Tibial nerve (tissue), 4 donors: Measurements from ENCODE around the gene CEP85L. TPM values are rescaled to one million over a fixed set of nuclear protein-coding genes. Genes with fewer than 3 reads are reported as not detected.

Experiments
- DNase-seq, 2 donors: peaks; one replicate each; pipeline ENCODE4 v3.0.0-alpha.2; 2019; ENCODE audit warnings: low spot score in 2 of 2
- H3K27ac ChIP-seq, 4 donors: fragments of 200-600 bp; sonication (generic) in 3 of 4; one replicate each; pipeline ENCODE4 v1.5.1; 2017 to 2019; ENCODE audit warnings: mild to moderate bottlenecking in 1 of 4
- H3K27me3 ChIP-seq, 2 donors: fragments of 200-600 bp; sonication (generic) in 1 of 2; one replicate each; pipeline versions ENCODE4 v1.5.1 to v1.6.0; 2017 to 2019
- H3K36me3 ChIP-seq, 3 donors: fragments of 200-600 bp; sonication (generic); one replicate each; pipeline ENCODE4 v1.5.1; 2018 to 2019
- H3K4me1 ChIP-seq, 4 donors: fragments of 200-600 bp; sonication (generic) in 3 of 4; one replicate each; pipeline ENCODE4 v1.5.1; 2017 to 2019
- H3K4me3 ChIP-seq, 4 donors: fragments of 200-600 bp; sonication (generic) in 3 of 4; one replicate each; pipeline ENCODE4 v1.5.1; 2017 to 2019; ENCODE audit warnings: mild to moderate bottlenecking in 1 of 4, moderate library complexity in 1 of 4
- H3K9me3 ChIP-seq, 4 donors: fragments of 200-600 bp; sonication (generic) in 3 of 4; one replicate each; pipeline ENCODE4 v1.5.1; 2017 to 2019
- EP300 ChIP-seq, 2 donors: sonication (generic); formaldehyde crosslinking; IDR thresholded peaks; one replicate each; pipeline ENCODE4 v1.6.1; 2017; ENCODE audit warnings: antibody characterized with exemption in 2 of 2, mild to moderate bottlenecking in 1 of 2
- POLR2A ChIP-seq, 2 donors: fragments of 450-650 bp; IDR thresholded peaks; one replicate each; pipeline ENCODE4 v1.6.1; 2017; ENCODE audit warnings: antibody characterized with exemption in 2 of 2, mild to moderate bottlenecking in 2 of 2, moderate library complexity in 2 of 2
- WGBS, 2 donors: methylation state at CpG; one replicate each; pipeline ENCODE4 v1.1.5; 2018; 5-methylcytosine and 5-hydroxymethylcytosine counted together
- total RNA-seq, 4 donors: library from RNA; depleted of rRNA; stranded (reverse); fragments of >200 nt; gene quantifications; one replicate each; pipeline ENCODE4 v1.1.0, GENCODE V29; 2016
- TF ChIP-seq, protein P1 (sequence below), 5 experiments: fragments of 200-600 bp in 3 of 5; fragments of 450-650 bp in 2 of 5; sonication (generic) in 3 of 5; IDR thresholded peaks; one replicate each; pipeline ENCODE4 v1.5.1; 2016 to 2019; ENCODE audit warnings: antibody characterized with exemption in 5 of 5, mild to moderate bottlenecking in 3 of 5, moderate library complexity in 2 of 5

Gene CEP85L
- total RNA-seq, 4 donors from 2014 or later, result 26.7 to 47.4 (median 37.8) TPM

DNA sequence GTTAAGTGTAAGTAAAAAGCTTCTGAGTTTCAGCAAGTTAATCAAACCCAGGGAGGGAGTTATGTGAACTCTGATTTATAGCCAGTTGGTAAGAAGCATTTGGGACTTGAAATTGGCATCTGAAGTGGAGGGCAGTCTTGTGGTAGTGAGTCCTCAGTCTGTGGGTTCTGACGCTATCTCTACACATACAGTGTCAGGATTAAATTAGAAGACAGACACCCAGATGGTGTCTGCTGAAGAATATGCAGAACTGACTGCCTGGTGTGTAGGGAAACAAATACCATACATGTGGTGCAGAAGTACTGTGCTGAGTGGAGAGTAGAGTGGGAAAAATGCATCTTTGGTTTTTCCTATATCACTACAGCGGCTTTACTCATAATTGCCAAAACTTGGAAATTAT is 146.8 kb downstream of the CEP85L start:
- no peak overlapping the region for H3K4me3 ChIP-seq
- no peak for TF ChIP-seq EP300 (IDR thresholded peaks at IDR 0.05)
- TF ChIP-seq, protein P1, sequence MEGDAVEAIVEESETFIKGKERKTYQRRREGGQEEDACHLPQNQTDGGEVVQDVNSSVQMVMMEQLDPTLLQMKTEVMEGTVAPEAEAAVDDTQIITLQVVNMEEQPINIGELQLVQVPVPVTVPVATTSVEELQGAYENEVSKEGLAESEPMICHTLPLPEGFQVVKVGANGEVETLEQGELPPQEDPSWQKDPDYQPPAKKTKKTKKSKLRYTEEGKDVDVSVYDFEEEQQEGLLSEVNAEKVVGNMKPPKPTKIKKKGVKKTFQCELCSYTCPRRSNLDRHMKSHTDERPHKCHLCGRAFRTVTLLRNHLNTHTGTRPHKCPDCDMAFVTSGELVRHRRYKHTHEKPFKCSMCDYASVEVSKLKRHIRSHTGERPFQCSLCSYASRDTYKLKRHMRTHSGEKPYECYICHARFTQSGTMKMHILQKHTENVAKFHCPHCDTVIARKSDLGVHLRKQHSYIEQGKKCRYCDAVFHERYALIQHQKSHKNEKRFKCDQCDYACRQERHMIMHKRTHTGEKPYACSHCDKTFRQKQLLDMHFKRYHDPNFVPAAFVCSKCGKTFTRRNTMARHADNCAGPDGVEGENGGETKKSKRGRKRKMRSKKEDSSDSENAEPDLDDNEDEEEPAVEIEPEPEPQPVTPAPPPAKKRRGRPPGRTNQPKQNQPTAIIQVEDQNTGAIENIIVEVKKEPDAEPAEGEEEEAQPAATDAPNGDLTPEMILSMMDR (IDR thresholded peaks at IDR 0.05), result no peak
- TF ChIP-seq POLR2A (IDR thresholded peaks at IDR 0.05), result no peak
- 92 to 93% methylated on average over 2 of the region's 2 CpGs for WGBS, 2 donors
- DNase-seq, result no peak
- no peaks in the 10 kb centered on the region for H3K27me3 ChIP-seq
- H3K36me3 ChIP-seq, result peaks cover 0 to 34% (median 0%) of the 10 kb centered on the region in 3 donors
- H3K27ac ChIP-seq, result no peak overlapping the region
- H3K4me1 ChIP-seq, result peaks cover 0 to 17% (median 0%) of the 10 kb centered on the region in 4 donors
- no peaks in the 10 kb centered on the region for H3K9me3 ChIP-seq

DNA sequence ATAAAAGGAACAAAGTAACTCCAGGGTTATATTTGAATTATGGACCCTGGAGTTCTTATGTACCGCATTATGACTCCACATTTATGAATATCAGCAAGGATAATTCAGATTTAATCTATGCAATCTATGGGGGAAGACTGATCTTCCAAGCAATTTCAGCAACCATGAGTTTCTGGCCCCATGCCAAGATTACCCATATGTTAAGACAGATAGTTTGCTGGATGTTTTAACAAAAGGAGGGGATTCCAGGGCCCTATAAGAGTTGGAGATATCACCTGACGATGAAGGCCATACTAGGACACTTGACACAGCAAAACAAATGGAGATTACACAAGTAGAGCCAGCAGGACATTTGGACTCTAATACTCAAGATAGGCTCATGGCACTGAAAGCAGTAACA is 149.2 kb downstream of the CEP85L start:
- H3K27ac ChIP-seq, result no peak overlapping the region
- WGBS, 2 donors, result 47 to 77% methylated on average over 2 of the region's 2 CpGs
- peaks cover 0 to 34% (median 0%) of the 10 kb centered on the region in 3 donors for H3K36me3 ChIP-seq
- H3K4me3 ChIP-seq, result no peak overlapping the region
- peak in 1 of 2 donors; percentile 16 for DNase-seq
- H3K4me1 ChIP-seq, result peaks cover 0 to 5% (median 0%) of the 10 kb centered on the region in 4 donors
- no peaks in the 10 kb centered on the region for H3K9me3 ChIP-seq
- TF ChIP-seq, protein P1 (IDR thresholded peaks at IDR 0.05), result no peak
- TF ChIP-seq POLR2A (IDR thresholded peaks at IDR 0.05), result no peak
- no peaks in the 10 kb centered on the region for H3K27me3 ChIP-seq

DNA sequence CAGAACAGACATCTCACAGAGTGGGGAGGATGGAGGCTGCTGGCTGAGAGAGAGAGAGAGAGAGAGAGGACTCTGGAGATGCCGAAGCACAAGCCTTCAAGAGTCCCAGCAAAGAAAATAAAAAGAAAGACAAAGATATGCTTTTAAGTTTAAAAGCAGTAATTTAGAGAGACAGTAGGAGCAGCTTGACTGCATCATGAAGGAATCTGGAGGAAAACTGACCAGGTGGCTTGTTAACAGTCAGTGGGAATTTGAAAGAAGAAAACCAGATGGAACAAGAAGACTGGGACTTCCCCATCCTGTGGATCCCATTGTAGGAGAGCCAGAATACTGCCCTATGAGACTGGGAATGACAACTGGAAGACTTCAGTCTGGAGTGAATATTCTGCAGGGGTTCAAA is 149.6 kb downstream of the CEP85L start:
- TF ChIP-seq POLR2A (IDR thresholded peaks at IDR 0.05) (no peak), EP300 (IDR thresholded peaks at IDR 0.05) (no peak)
- TF ChIP-seq, protein P1 (IDR thresholded peaks at IDR 0.05), result no peak
- Histone ChIP-seq H3K9me3 (no peaks in the 10 kb centered on the region), H3K4me1 (peaks cover 0 to 5% (median 0%) of the 10 kb centered on the region in 4 donors), H3K27me3 (no peaks in the 10 kb centered on the region), H3K36me3 (peaks cover 0 to 34% (median 0%) of the 10 kb centered on the region in 3 donors), H3K27ac (no peak overlapping the region), H3K4me3 (no peak overlapping the region)
- 86 to 94% methylated on average over 1 of the region's 1 CpG for WGBS, 2 donors
- DNase-seq, result no peak

DNA sequence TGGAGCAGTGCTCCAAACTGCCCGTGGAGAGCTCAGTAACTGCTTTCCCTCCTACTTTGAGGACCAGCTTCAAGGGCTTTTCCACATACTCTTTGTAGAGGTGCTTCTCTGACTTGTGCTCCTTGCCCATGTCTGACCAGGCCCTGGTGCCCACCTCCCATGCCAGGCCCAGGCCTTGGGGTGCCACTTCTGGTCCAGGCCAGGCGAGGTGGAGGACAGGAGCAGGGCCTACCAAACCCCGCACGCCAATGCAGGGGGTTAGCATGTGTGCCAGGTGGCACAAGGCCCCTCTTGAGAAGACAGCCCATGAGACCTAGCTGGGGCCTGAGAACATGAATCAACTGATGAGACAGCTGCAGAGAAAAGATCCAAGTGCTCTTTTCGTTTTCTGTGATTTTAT is 150.3 kb downstream of the CEP85L start:
- WGBS, 2 donors, result 84 to 95% methylated on average over 5 of the region's 5 CpGs
- no peaks in the 10 kb centered on the region for H3K27me3 ChIP-seq
- H3K4me3 ChIP-seq, result no peak overlapping the region
- TF ChIP-seq EP300 (IDR thresholded peaks at IDR 0.05), result no peak
- no peak for TF ChIP-seq POLR2A (IDR thresholded peaks at IDR 0.05)
- TF ChIP-seq, protein P1 (IDR thresholded peaks at IDR 0.05), result no peak
- H3K4me1 ChIP-seq, result peaks cover 0 to under 1% (median 0%) of the 10 kb centered on the region in 4 donors
- H3K27ac ChIP-seq, result no peak overlapping the region
- H3K36me3 ChIP-seq, result peaks cover 0 to 38% (median 0%) of the 10 kb centered on the region in 3 donors
- H3K9me3 ChIP-seq, result no peaks in the 10 kb centered on the region
- DNase-seq, result no peak

DNA sequence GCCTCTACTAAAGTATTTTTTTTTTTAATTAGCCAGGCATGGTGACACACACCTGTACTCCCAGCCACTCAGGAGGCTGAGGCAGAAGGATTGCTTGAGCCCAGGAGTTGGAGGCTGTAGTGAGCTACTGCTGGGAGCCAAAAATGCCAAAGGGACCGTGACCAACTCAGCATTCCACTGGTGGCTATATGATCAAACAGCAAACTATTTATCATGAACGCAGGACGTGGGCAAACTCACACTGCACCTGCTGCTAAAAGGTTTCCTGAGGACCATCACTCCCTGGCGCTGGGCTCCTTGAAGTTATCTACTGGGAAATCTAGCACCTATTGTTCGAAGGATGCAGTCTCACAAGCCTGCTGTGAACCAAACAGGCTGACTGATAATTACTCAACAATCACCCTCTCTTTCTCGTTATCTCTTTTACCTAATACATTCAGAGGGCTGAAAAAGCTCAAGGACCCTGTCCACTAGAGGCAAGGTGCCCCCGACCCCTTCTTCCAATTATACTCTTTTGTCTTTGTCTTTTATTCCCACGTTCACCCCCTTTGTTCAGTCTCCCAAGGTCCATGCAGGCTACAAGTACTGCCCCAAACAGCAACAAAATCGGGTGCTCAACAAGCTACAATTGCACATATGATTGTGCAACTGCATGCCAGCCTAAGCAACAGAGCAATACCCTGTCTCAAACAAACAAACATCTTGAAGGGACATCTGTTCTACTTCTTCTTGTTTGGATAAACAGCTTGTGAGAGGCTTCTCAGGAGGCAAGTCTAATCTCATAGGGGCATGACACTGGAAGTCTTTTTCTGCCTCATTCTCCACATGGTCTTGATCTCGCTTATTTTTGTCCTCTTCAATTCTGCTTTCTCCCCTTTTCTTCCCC is 151.0 kb downstream of the CEP85L start:
- H3K4me3 ChIP-seq, result no peak overlapping the region
- H3K9me3 ChIP-seq, result no peaks in the 10 kb centered on the region
- H3K27me3 ChIP-seq, result no peaks in the 10 kb centered on the region
- H3K27ac ChIP-seq, result no peak overlapping the region
- H3K4me1 ChIP-seq, result no peaks in the 10 kb centered on the region
- 93 to 95% methylated on average over 10 of the region's 10 CpGs for WGBS, 2 donors
- peaks cover 0 to 41% (median 0%) of the 10 kb centered on the region in 3 donors for H3K36me3 ChIP-seq
- TF ChIP-seq, protein P1 (IDR thresholded peaks at IDR 0.05), result no peak
- TF ChIP-seq POLR2A (IDR thresholded peaks at IDR 0.05) (no peak), EP300 (IDR thresholded peaks at IDR 0.05) (no peak)
- no peak for DNase-seq
